ENCODE data around the gene USP44. TPM values are rescaled to one million over a fixed set of nuclear protein-coding genes. Genes with fewer than 3 reads are reported as not detected.

Gene USP44
- total and polyA plus RNA-seq, 2 experiments from 2014 or later, result 235 to 248 TPM

- ATAC-seq, result no peak
- H2AFZ ChIP-seq, result no peak overlapping the region
- H3K9me2 ChIP-seq (ENCODE audit: insufficient read depth), result no peaks in the 10 kb centered on the region
- H3K4me1 Mint-ChIP-seq, result peaks cover 6% of the 10 kb centered on the region; the same call in 2 of the 3 replicates
- no peak for DNase-seq (ENCODE audit: low spot score)
- H4K20me1 ChIP-seq (replicated peaks; ENCODE audit: insufficient read depth), result no peaks in the 10 kb centered on the region
- TF ChIP-seq CREB1 (CRISPR knock-in tag; IDR thresholded peaks at IDR 0.05; ENCODE audit: low read depth), result no peak
- no peak for TF ChIP-seq ETS1 (IDR thresholded peaks at IDR 0.05)
- no peak for TF ChIP-seq JUNB (IDR thresholded peaks at IDR 0.05; ENCODE audit: unreplicated experiment)
- TF ChIP-seq POLR2AphosphoS5 (IDR thresholded peaks at IDR 0.05; ENCODE audit: low read depth), result no peak
- no peak for TF ChIP-seq EZH2 (IDR thresholded peaks at IDR 0.05; ENCODE audit: low read depth, unreplicated experiment)
- TF ChIP-seq REST (IDR thresholded peaks at IDR 0.05; ENCODE audit: unreplicated experiment), result no peak
- TF ChIP-seq ZNF462 (CRISPR knock-in tag; IDR thresholded peaks at IDR 0.05), result no peak
- no peak; a peak in 1 of 4 replicates for TF ChIP-seq CTCF (conservative IDR thresholded peaks at IDR 0.05; ENCODE audit: low read depth in 2 of 2)
- TF ChIP-seq EZH2phosphoT487 (IDR thresholded peaks at IDR 0.05; ENCODE audit: unreplicated experiment), result no peak
- no peak for TF ChIP-seq ZNF331 (CRISPR knock-in tag; IDR thresholded peaks at IDR 0.05; ENCODE audit: low read depth)
- TF ChIP-seq STAT1 (IDR thresholded peaks at IDR 0.05; ENCODE audit: unreplicated experiment), result no peak
- peaks cover 3% of the 10 kb centered on the region; the same call in 1 of the 3 replicates for H3K36me3 Mint-ChIP-seq (ENCODE audit: low read depth)
- H3K27me3 ChIP-seq (ENCODE audit: insufficient read depth), result no peaks in the 10 kb centered on the region
- no peaks in the 10 kb centered on the region for H3K36me3 ChIP-seq (ENCODE audit: insufficient read depth)
- no peaks in the 10 kb centered on the region for H3K27me3 Mint-ChIP-seq (ENCODE audit: insufficient read depth, low read depth, poor library complexity)
- H3F3A ChIP-seq (replicated peaks; ENCODE audit: low read depth), result no peaks in the 10 kb centered on the region
- H3K9me3 Mint-ChIP-seq, result no peaks in the 10 kb centered on the region
- H3K27ac Mint-ChIP-seq, result no peak overlapping the region
- H3K4me2 ChIP-seq, result no peak overlapping the region
- H3K27ac ChIP-seq (ENCODE audit: low read depth), result no peak overlapping the region
- H3K79me2 ChIP-seq (replicated peaks; ENCODE audit: insufficient read depth), result no peaks in the 10 kb centered on the region
- H3K4me3 Mint-ChIP-seq, result no peak overlapping the region
- no peak overlapping the region for H3K4me3 ChIP-seq
- no peaks in the 10 kb centered on the region for H3K4me1 ChIP-seq (ENCODE audit: insufficient read depth)
Observed at GRCh38 chr12:95583933-95584332, 32.7 kb upstream of the USP44 start.

Data from GM23338 (cell line).